Peyer's patch (tissue), 4 donors: ENCODE data around the gene TAS2R50.

Experiments
- CTCF ChIP-seq, 6 experiments: fragments of 450-650 bp in 4 of 6; fragments of 200-600 bp in 2 of 6; sonication (generic) in 1 of 6; IDR thresholded peaks; one replicate each; pipeline ENCODE4 v1.5.1; 2017 to 2019; ENCODE audit warnings: antibody characterized with exemption in 6 of 6, mild to moderate bottlenecking in 3 of 6, moderate library complexity in 1 of 6
- POLR2A ChIP-seq, 2 donors: fragments of 450-650 bp; IDR thresholded peaks; one replicate each; pipeline ENCODE4 v1.5.1; 2017; ENCODE audit warnings: antibody characterized with exemption in 2 of 2, mild to moderate bottlenecking in 2 of 2, moderate library complexity in 2 of 2

- TF ChIP-seq CTCF (IDR thresholded peaks at IDR 0.05) (no peak), POLR2A (IDR thresholded peaks at IDR 0.05) (no peak)
These were observed 47.5 kb downstream of the TAS2R50 start, which contains the start of gene TAS2R14 for GRCh38 chr12:10939163-10939562.
